BJ (cell line): ENCODE data around the gene VTI1A. TPM values are rescaled to one million over a fixed set of nuclear protein-coding genes. Genes with fewer than 3 reads are reported as not detected.

Experiments
- CTCF ChIA-PET: fragments of 350-600 bp; formaldehyde crosslinking; extraction: SDS; loops from one replicate; lab custom pipeline; 2021; ENCODE audit warnings: antibody characterized with exemption, inconsistent platforms; lab: Yijun Ruan, JAX
- POLR2A ChIA-PET: fragments of 300-600 bp; sonication (Branson Sonifier 250); formaldehyde crosslinking; extraction: SDS; loops from one replicate; lab custom pipeline; 2021; ENCODE audit warnings: antibody characterized with exemption; lab: Charles Lee
- DNase-seq: peaks from one replicate; pipeline ENCODE4 v3.0.0-alpha.2; 2011; ENCODE audit warnings: low read depth
- H3K27me3 ChIP-seq: 2 replicates; pipeline ENCODE4 v1.6.0; 2011; ENCODE audit warnings: low read length; ENCODE audit not compliant: control insufficient read depth, insufficient read depth
- H3K36me3 ChIP-seq: 2 replicates; pipeline ENCODE4 v1.5.1; 2011; ENCODE audit warnings: low read length; ENCODE audit not compliant: control insufficient read depth, insufficient read depth
- H3K4me3 ChIP-seq: 2 replicates; pipeline ENCODE4 v1.5.1; 2011; ENCODE audit warnings: low read depth, mild to moderate bottlenecking, control low read depth, low read length
- CTCF ChIP-seq: IDR thresholded peaks from 2 replicates; pipeline ENCODE4 v1.5.1; 2011; ENCODE audit warnings: low read depth, mild to moderate bottlenecking, control low read depth, inconsistent platforms, low read length, moderate library complexity; ENCODE audit not compliant: insufficient read depth
- polyA plus RNA-seq: library from polyadenylated mRNA; depleted of rRNA; stranded (reverse); fragments of >200 nt; gene quantifications from 2 replicates; pipeline ENCODE4 v1.2.3, GENCODE V29; 2011

VTI1A gene
- polyA plus RNA-seq, 1 experiment: 13.4 TPM

- DNase-seq: no peak
- POLR2A ChIA-PET: no interaction called here
- Histone ChIP-seq H3K36me3 (no peaks in the 10 kb centered on the region), H3K4me3 (no peak overlapping the region), H3K27me3 (no peaks in the 10 kb centered on the region)
- TF ChIP-seq CTCF: peak; percentile 67
- CTCF ChIA-PET: interaction anchor here (0.9 to 2.2 kb wide), 6 partner anchors 8 to 249 kb away, joined by 3 to 7 read pairs (median 4); no protein-coding TSS in a partner anchor
Measured at GRCh38 chr10:112721080-112721698, 274.2 kb downstream of the VTI1A start.

- POLR2A ChIA-PET: no interaction called here
- no peaks in the 10 kb centered on the region for H3K36me3 ChIP-seq
- no peaks in the 10 kb centered on the region for H3K27me3 ChIP-seq
- H3K4me3 ChIP-seq: no peak overlapping the region
- TF ChIP-seq CTCF: no peak
- CTCF ChIA-PET: interaction anchor here (0.7 to 2.2 kb wide), 3 partner anchors 9 to 29 kb away, joined by 3 to 7 read pairs (median 3); no protein-coding TSS in a partner anchor
- DNase-seq: no peak
Measured at GRCh38 chr10:112722758-112723157, 275.7 kb downstream of the VTI1A start.

- CTCF ChIA-PET: interaction anchor here (1.1 kb wide), 1 partner anchor 661 kb away, joined by 4 read pairs; no protein-coding TSS in a partner anchor
- no peak for DNase-seq
- H3K36me3 ChIP-seq: no peaks in the 10 kb centered on the region
- POLR2A ChIA-PET: interaction anchor here (0.6 kb wide), 1 partner anchor 1351 kb away, joined by 3 read pairs; no protein-coding TSS in a partner anchor
- H3K27me3 ChIP-seq: no peaks in the 10 kb centered on the region
- H3K4me3 ChIP-seq: no peak overlapping the region
- TF ChIP-seq CTCF: no peak
Measured at GRCh38 chr10:112723876-112724275, 276.9 kb downstream of the VTI1A start.

GRCh38 chr10:112724404-112724991 lies 277.5 kb downstream of the VTI1A start:
- ChIA-PET POLR2A (no interaction called here), CTCF (interaction anchor here (1.1 kb wide), 1 partner anchor 661 kb away, joined by 4 read pairs; no protein-coding TSS in a partner anchor)
- DNase-seq: no peak
- Histone ChIP-seq H3K4me3 (no peak overlapping the region), H3K27me3 (no peaks in the 10 kb centered on the region), H3K36me3 (no peaks in the 10 kb centered on the region)
- no peak for TF ChIP-seq CTCF

- Histone ChIP-seq H3K36me3 (no peaks in the 10 kb centered on the region), H3K27me3 (no peaks in the 10 kb centered on the region), H3K4me3 (no peak overlapping the region)
- CTCF ChIA-PET: no interaction called here
- no peak for DNase-seq
- POLR2A ChIA-PET: no interaction called here
- no peak for TF ChIP-seq CTCF
Measured at GRCh38 chr10:112728118-112728883, 281.3 kb downstream of the VTI1A start.
